GM23248 (cell line): ENCODE measurements around the gene KCNJ9.

Experiments used
- EZH2 ChIP-seq: fragments of 200-600 bp; sonication (generic); IDR thresholded peaks from 2 replicates; pipeline ENCODE4 v1.6.1; 2018; ENCODE audit warnings: antibody characterized with exemption, mild to moderate bottlenecking; ENCODE audit not compliant: insufficient read depth, poor library complexity, severe bottlenecking
- EZH2phosphoT487 ChIP-seq: fragments of 200-600 bp; sonication (generic); IDR thresholded peaks from 2 replicates; pipeline ENCODE4 v1.6.1; 2018; ENCODE audit warnings: antibody characterized with exemption, moderate library complexity, mild to moderate bottlenecking, low read depth; ENCODE audit not compliant: insufficient read depth

DNA sequence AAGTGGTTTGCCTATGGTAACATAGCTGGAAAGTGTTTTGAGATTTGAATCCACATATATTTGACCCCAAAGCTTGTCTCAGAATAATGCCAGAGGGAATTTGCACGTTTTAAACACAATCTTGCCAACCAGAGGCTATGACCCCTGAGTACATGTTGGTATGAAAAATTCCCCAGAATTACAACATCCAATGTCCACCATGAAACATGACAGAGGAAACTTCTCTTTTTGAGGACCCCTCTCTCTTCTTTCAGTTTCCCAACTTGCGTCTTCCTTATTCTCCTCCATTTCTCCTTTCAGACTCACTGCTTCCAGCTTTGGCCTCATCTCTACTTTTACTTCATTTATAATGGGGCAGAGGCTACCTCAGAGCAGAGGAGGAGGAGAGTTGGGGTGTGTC lies 5.5 kb upstream of the KCNJ9 start:
- TF ChIP-seq EZH2phosphoT487 = no peak
- TF ChIP-seq EZH2 = no peak
